Omental fat pad (tissue), 4 donors: Measurements from ENCODE around the gene SNAP29. TPM values are rescaled to one million over a fixed set of nuclear protein-coding genes. Genes with fewer than 3 reads are reported as not detected.
A peak's percentile ranks its signal among the peaks of the same experiment; 100 is the strongest.
"Not testable (repeated sequence)": the region's sequence is repeated elsewhere in the genome, so short reads cannot be mapped to it uniquely, and the experiment has no call there.

Experiments used
- ATAC-seq: fragments of 150-250 bp; one replicate; pipeline ENCODE4 v1.9.1; 2016; ENCODE audit warnings: mild to moderate bottlenecking, moderate library complexity; ENCODE audit not compliant: low FRiP score
- DNase-seq: peaks from one replicate; pipeline ENCODE4 v3.0.0-alpha.2; 2019; ENCODE audit warnings: low spot score
- CTCF ChIP-seq, 3 donors: fragments of 450-650 bp; IDR thresholded peaks; one replicate each; pipeline ENCODE4 v1.5.1; 2016 to 2017; ENCODE audit warnings: antibody characterized with exemption in 3 of 3, mild to moderate bottlenecking in 3 of 3, moderate library complexity in 2 of 3
- total RNA-seq, 4 donors: library from RNA; depleted of rRNA; stranded (reverse); fragments of >200 nt; gene quantifications; one replicate each; pipeline ENCODE4 v1.1.0, GENCODE V29; 2016

Gene SNAP29
- total RNA-seq, 4 donors from 2014 or later = 17.2 to 25.1 (median 20.1) TPM

DNA sequence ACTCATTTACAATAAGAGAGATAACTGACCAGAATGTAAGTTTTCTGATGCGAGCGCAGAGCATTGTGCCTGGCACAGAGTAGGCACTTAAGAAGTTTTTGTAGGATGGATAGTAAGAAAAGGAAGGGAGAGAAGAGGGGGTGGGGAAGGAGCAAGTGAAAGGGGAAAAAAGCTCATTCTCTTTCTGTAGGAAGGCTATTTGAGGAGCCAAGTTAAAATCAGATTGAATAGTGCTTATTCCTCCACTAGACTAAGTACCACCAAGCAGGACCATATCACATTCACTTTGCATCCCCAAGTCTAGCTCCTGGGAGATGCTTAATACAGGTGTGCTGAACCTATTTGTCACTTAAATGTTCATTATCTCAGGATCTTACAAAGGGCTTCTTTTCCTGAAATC, 44.3 kb downstream of the SNAP29 start:
- no peak for TF ChIP-seq CTCF (IDR thresholded peaks at IDR 0.05)
- DNase-seq (no peak), ATAC-seq (no peak)

- ATAC-seq (peak; percentile 96), DNase-seq (no peak)
- no peak for TF ChIP-seq CTCF (IDR thresholded peaks at IDR 0.05)
Measured at GRCh38 chr22:20904008-20904979, 45.5 kb downstream of the SNAP29 start.

GRCh38 chr22:20904980-20905355, 46.2 kb downstream of the SNAP29 start:
- no peak for TF ChIP-seq CTCF (IDR thresholded peaks at IDR 0.05)
- no peak for DNase-seq
- ATAC-seq = peak; percentile 51

- no peak for DNase-seq
Measured at GRCh38 chr22:20905415-20906386, 46.9 kb downstream of the SNAP29 start.

GRCh38 chr22:20906387-20906767, 47.6 kb downstream of the SNAP29 start:
- ATAC-seq = no peak
- DNase-seq = no peak

More at GRCh38 chr22:20905415-20906386, 46.9 kb downstream of the SNAP29 start:
- peak; percentile 3 for ATAC-seq
- TF ChIP-seq CTCF (IDR thresholded peaks at IDR 0.05) = no peak

GRCh38 chr22:20908717-20909116, 49.9 kb downstream of the SNAP29 start:
- DNase-seq, ATAC-seq: not testable (repeated sequence)

More at GRCh38 chr22:20906387-20906767, 47.6 kb downstream of the SNAP29 start:
- no peak for TF ChIP-seq CTCF (IDR thresholded peaks at IDR 0.05)
